GM23338 (cell line): Measurements from ENCODE around the gene LRP10.

Experiments used
- CREB1 ChIP-seq: fragments of 250-450 bp; sonication (Bioruptor Pico); IDR thresholded peaks from 2 replicates; pipeline ENCODE4 v1.5.0; 2020; ENCODE audit warnings: low read depth, mild to moderate bottlenecking, moderate library complexity
- CTCF ChIP-seq, 2 experiments: fragments of 200-600 bp in 1 of 2; sonication (generic) in 1 of 2; conservative IDR thresholded peaks; 2 replicates each; pipeline versions ENCODE4 v1.5.1 to v1.6.1; 2016 to 2017; ENCODE audit warnings: antibody characterized with exemption in 2 of 2, low read depth in 2 of 2, mild to moderate bottlenecking in 2 of 2, moderate library complexity in 1 of 2
- ETS1 ChIP-seq: IDR thresholded peaks from 2 replicates; pipeline ENCODE4 v1.6.1; 2016; ENCODE audit warnings: antibody characterized with exemption
- EZH2 ChIP-seq: fragments of 200-600 bp; sonication (generic); IDR thresholded peaks from one replicate; pipeline ENCODE4 v1.8.0; 2017; ENCODE audit warnings: antibody characterized with exemption, mild to moderate bottlenecking, low read depth; ENCODE audit not compliant: unreplicated experiment
- EZH2phosphoT487 ChIP-seq: fragments of 200-600 bp; sonication (generic); IDR thresholded peaks from one replicate; pipeline ENCODE4 v1.8.1; 2018; ENCODE audit warnings: antibody characterized with exemption; ENCODE audit not compliant: unreplicated experiment
- JUNB ChIP-seq: IDR thresholded peaks from one replicate; pipeline ENCODE4 v1.6.1; 2016; ENCODE audit warnings: antibody characterized with exemption; ENCODE audit not compliant: unreplicated experiment
- POLR2AphosphoS5 ChIP-seq: IDR thresholded peaks from 2 replicates; pipeline ENCODE4 v1.6.1; 2016; ENCODE audit warnings: antibody characterized with exemption, low read depth
- REST ChIP-seq: IDR thresholded peaks from one replicate; pipeline ENCODE4 v1.6.1; 2018; ENCODE audit warnings: antibody characterized with exemption; ENCODE audit not compliant: unreplicated experiment
- STAT1 ChIP-seq: IDR thresholded peaks from one replicate; pipeline ENCODE4 v1.6.1; 2016; ENCODE audit warnings: antibody characterized with exemption; ENCODE audit not compliant: unreplicated experiment
- ZNF331 ChIP-seq: fragments of 250-450 bp; sonication (Bioruptor Pico); IDR thresholded peaks from 2 replicates; pipeline ENCODE4 v1.5.0; 2020; ENCODE audit warnings: low read depth, mild to moderate bottlenecking, moderate library complexity
- ZNF462 ChIP-seq: fragments of 250-450 bp; sonication (Bioruptor Pico); IDR thresholded peaks from 2 replicates; pipeline ENCODE4 v1.5.0; 2020; ENCODE audit warnings: mild to moderate bottlenecking, moderate library complexity

GRCh38 chr14:22900081-22900799 lies 28.7 kb downstream of the LRP10 start:
- TF ChIP-seq JUNB: no peak
- TF ChIP-seq CTCF (conservative IDR thresholded peaks at IDR 0.05; ENCODE audit: low read depth in 2 of 2): peak; percentile 67 to 77
- TF ChIP-seq EZH2: no peak
- TF ChIP-seq POLR2AphosphoS5: no peak
- no peak for TF ChIP-seq ZNF331 (CRISPR knock-in tag)
- TF ChIP-seq REST: no peak
- no peak for TF ChIP-seq EZH2phosphoT487
- TF ChIP-seq ZNF462 (CRISPR knock-in tag): no peak
- no peak for TF ChIP-seq STAT1
- no peak for TF ChIP-seq CREB1
- no peak for TF ChIP-seq ETS1
